Measurements from ENCODE around the gene GABRP. TPM values are rescaled to one million over a fixed set of nuclear protein-coding genes. Genes with fewer than 3 reads are reported as not detected.

GABRP gene
- total RNA-seq, 1 experiment from 2014 or later = 1.5 TPM

DNA sequence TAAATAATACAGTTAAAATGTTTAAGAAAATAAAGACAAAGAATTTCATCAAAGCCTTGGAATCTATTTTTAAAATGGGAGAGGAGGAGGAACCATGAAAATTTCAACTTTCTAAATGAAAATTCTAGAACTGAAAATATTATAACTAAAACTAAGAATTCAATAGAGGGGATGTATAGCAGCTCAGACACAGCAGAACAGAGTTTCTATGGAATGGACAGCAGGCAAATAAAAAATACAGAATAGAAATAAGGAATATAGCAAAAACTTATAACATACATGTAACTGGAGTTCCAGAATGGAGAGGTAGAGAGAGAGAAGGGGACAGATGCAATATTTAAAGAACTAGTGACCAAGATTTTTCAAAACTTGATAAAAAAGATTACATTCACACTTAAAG lies 76.9 kb downstream of the GABRP start:
- no peaks in the 10 kb centered on the region for H4K20me1 ChIP-seq (ENCODE audit: control insufficient read depth, insufficient read depth, insufficient read length)
- no peak overlapping the region for H2BK15ac ChIP-seq (ENCODE audit: low read depth, low read length)
- peaks cover 8% of the 10 kb centered on the region for H3K23me2 ChIP-seq (ENCODE audit: insufficient read length, low read depth, low read length, poor library complexity, severe bottlenecking)
- no peak overlapping the region; a peak in 1 of 7 replicates for H3K27ac Mint-ChIP-seq
- H4K5ac ChIP-seq (ENCODE audit: insufficient read length, low read depth, low read length) = no peak overlapping the region
- no peak overlapping the region for H3K18ac ChIP-seq (ENCODE audit: insufficient read length, low read depth, low read length)
- no peak overlapping the region for H3K23ac ChIP-seq (ENCODE audit: insufficient read length, low read depth, low read length)
- no peak overlapping the region for H2BK12ac ChIP-seq (ENCODE audit: insufficient read length, low read depth, low read length)
- H3K14ac ChIP-seq (ENCODE audit: insufficient read depth, low read length) = no peak overlapping the region
- no peak overlapping the region for H2BK20ac ChIP-seq (ENCODE audit: low read depth, low read length, poor library complexity, severe bottlenecking)
- H3T11ph ChIP-seq (ENCODE audit: low read length) = no peak overlapping the region
- no peaks in the 10 kb centered on the region; the same call in 1 of the 2 replicates for H3K27me3 ChIP-seq (ENCODE audit: insufficient read depth, low read length)
- peaks cover 4% of the 10 kb centered on the region for H3K79me1 ChIP-seq (ENCODE audit: insufficient read depth, low read depth, low read length, poor library complexity, severe bottlenecking)
- no peak overlapping the region for H3K4me2 ChIP-seq (ENCODE audit: insufficient read depth, insufficient read length, low read length)
- TF ChIP-seq CTCF (conservative IDR thresholded peaks at IDR 0.05) = no peak
- H3K56ac ChIP-seq (ENCODE audit: insufficient read length, low read depth, low read length) = no peak overlapping the region
- no peak overlapping the region for H2AFZ ChIP-seq (ENCODE audit: low read length)
- H3K9ac ChIP-seq (ENCODE audit: extremely low read depth, insufficient read length, low read length) = no peak overlapping the region
- H3K4me1 ChIP-seq (ENCODE audit: insufficient read depth, low read length) = no peaks in the 10 kb centered on the region; the same call in 1 of the 2 replicates
- no peak overlapping the region for H3K4ac ChIP-seq (ENCODE audit: low read depth, low read length)
- H2BK5ac ChIP-seq (ENCODE audit: insufficient read length, low read length) = no peak overlapping the region
- H3K9me3 Mint-ChIP-seq = peaks cover 15% of the 10 kb centered on the region in 2 experiments
- no peak for DNase-seq
- peaks cover 10 to 16% (median 12%) of the 10 kb centered on the region in 3 experiments for H3K36me3 Mint-ChIP-seq (ENCODE audit: insufficient read depth in 1 of 3, low read depth in 3 of 3)
- peaks cover 19% of the 10 kb centered on the region for H3K27me3 Mint-ChIP-seq (ENCODE audit: low read depth)
- H3K27ac ChIP-seq (ENCODE audit: insufficient read length, low read depth, low read length) = no peak overlapping the region
- peaks cover 22 to 23% of the 10 kb centered on the region in 2 experiments for H3K4me1 Mint-ChIP-seq
- H2AK5ac ChIP-seq (ENCODE audit: insufficient read length, low read length) = no peak overlapping the region
- H3K9me3 ChIP-seq (ENCODE audit: control insufficient read depth, low read depth, low read length) = peaks cover 6% of the 10 kb centered on the region
- H4K8ac ChIP-seq (replicated peaks; ENCODE audit: insufficient read length, low read depth, low read length) = no peak overlapping the region
- no peak overlapping the region for H4K91ac ChIP-seq (ENCODE audit: insufficient read length, low read depth, low read length)
- H3K79me2 ChIP-seq (ENCODE audit: insufficient read depth, low read length) = peaks cover 6% of the 10 kb centered on the region; the same call in 1 of the 2 replicates
- peak overlapping the region in 1 of 2 experiments; percentile 78; a peak in 1 of 5 replicates for H3K4me3 Mint-ChIP-seq
- H2BK120ac ChIP-seq (ENCODE audit: low read depth, low read length, poor library complexity, severe bottlenecking) = no peak overlapping the region
